OCI-LY7 (cell line): ENCODE data around the gene SELENOH.

ENCODE experiments used
- EZH2phosphoT487 ChIP-seq: fragments of 200-600 bp; sonication (generic); IDR thresholded peaks from 2 replicates; pipeline ENCODE4 v1.6.1; 2018; ENCODE audit warnings: low read depth, borderline replicate concordance, mild to moderate bottlenecking, mixed run types, antibody characterized with exemption, low read length, moderate library complexity, mixed read lengths
- TF ChIP-seq, protein P1 (sequence below): fragments of 200-600 bp; sonication (generic); conservative IDR thresholded peaks from 2 replicates; pipeline ENCODE4 v1.5.1; 2014; ENCODE audit warnings: mild to moderate bottlenecking, antibody characterized with exemption, low read length, moderate library complexity, mixed read lengths

DNA sequence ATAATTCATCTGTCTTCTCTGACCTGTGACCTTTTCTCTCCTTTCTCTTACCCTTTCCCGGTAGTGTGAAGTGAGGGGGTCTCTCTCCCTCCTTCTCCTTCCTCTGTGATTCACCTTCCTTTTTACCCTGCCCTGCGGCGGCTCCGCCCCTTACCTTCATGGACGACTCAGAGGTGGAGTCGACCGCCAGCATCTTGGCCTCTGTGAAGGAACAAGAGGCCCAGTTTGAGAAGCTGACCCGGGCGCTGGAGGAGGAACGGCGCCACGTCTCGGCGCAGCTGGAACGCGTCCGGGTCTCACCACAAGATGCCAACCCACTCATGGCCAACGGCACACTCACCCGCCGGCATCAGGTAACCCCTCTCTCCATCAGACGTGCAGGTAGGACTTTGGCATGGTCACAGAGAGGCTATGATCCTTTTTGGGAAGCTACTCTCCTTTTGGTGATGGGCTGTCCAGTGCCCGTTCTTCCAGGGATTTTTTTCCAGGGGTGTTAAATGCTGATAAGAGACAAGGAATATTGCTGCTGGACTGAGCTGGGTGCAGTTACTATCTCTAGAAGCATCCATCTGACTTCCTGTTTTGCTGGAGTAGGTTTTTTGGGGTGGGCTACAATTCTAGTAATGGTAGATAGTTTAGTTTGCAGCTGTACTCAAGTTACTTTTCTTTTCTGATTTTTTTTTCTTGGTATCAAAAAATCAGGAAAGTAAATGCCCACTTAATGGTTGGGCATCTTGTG, 50.2 kb downstream of the SELENOH start:
- TF ChIP-seq EZH2phosphoT487 = no peak
- TF ChIP-seq, protein P1, sequence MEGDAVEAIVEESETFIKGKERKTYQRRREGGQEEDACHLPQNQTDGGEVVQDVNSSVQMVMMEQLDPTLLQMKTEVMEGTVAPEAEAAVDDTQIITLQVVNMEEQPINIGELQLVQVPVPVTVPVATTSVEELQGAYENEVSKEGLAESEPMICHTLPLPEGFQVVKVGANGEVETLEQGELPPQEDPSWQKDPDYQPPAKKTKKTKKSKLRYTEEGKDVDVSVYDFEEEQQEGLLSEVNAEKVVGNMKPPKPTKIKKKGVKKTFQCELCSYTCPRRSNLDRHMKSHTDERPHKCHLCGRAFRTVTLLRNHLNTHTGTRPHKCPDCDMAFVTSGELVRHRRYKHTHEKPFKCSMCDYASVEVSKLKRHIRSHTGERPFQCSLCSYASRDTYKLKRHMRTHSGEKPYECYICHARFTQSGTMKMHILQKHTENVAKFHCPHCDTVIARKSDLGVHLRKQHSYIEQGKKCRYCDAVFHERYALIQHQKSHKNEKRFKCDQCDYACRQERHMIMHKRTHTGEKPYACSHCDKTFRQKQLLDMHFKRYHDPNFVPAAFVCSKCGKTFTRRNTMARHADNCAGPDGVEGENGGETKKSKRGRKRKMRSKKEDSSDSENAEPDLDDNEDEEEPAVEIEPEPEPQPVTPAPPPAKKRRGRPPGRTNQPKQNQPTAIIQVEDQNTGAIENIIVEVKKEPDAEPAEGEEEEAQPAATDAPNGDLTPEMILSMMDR = no peak
